ENCODE results near the gene TAX1BP1.

DNA sequence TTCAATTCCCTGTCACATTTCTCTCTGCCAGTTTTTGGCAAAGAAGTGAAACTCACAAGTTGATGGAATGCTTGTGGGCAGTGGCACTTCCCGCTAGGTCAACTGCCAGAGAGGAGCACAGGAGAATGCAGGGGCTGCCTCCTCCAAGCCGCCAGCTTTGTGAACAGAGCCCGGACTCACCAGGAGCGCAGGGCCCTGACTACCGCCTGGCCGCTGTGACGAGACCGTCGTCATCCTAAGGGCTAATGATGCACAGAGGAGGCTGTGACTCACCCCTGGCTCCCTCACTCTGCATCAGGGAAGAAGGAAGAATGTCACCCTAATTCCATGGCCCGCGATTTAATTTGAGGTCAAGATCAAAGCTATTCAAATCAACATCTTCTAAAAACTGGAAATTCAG is 123.9 kb downstream of the TAX1BP1 start:
- TF ChIP-seq CTCF (conservative IDR thresholded peaks at IDR 0.05 in 1 of 2, IDR thresholded peaks at IDR 0.05 in 1 of 2; ENCODE audit: extremely low read depth in 1 of 2, insufficient read depth in 1 of 2, low read depth in 1 of 2, low read length in 2 of 2), result no peak
- TF ChIP-seq EZH2 (IDR thresholded peaks at IDR 0.05; ENCODE audit: borderline replicate concordance, low read length), result no peak
